Measurements from ENCODE around the gene EP400.
A peak's percentile ranks its signal among the peaks of the same experiment; 100 is the strongest.
"Not testable (repeated sequence)": the region's sequence is repeated elsewhere in the genome, so short reads cannot be mapped to it uniquely, and the experiment has no call there.

Gene EP400

DNA sequence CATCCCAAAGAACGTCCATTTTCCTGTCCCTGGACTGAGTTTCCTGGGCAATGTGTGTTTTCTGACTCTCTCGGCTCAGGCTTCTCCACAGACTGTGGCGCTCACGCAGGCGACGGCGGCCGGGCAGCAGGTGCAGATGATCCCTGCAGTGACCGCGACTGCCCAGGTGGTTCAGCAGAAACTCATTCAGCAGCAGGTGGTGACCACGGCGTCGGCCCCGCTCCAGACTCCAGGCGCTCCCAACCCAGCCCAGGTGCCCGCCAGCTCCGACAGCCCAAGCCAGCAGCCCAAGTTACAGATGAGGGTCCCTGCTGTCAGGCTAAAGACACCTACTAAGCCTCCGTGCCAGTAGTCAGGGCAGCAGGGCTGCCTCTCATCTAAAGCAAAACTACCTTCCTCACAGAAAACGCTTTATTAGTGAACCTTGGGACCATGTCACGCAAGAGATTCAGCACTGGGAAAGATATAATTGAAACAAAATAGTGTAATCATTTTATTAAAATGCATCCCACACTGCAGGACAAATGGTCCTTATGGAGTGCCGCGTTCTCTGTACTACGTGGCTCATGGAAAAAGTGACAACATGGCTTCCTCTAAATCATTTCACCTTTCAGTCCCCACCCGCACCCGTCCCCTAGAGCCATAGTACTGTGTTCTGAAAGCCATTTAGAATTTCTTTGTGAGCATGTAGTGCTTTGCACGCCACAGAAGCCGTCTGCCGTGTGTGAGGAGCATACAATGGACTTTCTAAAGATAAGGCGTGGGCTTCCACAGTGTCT is 127.8 kb downstream of the EP400 start:
- Mint-ChIP-seq H3K36me3 (ENCODE audit: low read depth) (peaks cover 18% of the 10 kb centered on the region), H3K27ac (no peak overlapping the region), H3K27me3 (no peaks in the 10 kb centered on the region), H3K9me3 (no peaks in the 10 kb centered on the region), H3K4me1 (peaks cover 1% of the 10 kb centered on the region), H3K4me3 (no peak overlapping the region)
- DNase-seq (no peak), ATAC-seq (no peak)

DNA sequence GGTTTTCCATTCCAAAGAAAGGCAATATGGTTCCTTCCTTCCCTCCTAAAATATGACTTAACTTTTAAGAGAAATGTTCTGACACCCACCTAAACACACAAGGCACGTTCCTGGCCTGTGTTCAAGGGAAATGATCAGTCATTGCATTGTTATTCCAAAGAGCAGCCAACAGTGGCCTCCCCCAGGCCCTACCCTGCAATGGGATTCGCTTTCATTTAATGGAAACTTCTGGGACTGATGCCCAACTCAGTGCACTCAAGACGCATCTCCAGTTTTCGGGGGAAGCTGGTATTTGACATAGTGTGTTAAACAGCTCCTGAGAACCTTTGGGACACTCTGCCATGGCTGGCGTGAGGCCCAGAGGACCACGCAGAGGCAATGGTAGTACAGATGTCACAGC is 128.4 kb downstream of the EP400 start:
- no peak for DNase-seq
- Mint-ChIP-seq H3K36me3 (ENCODE audit: low read depth) (peaks cover 18% of the 10 kb centered on the region), H3K9me3 (no peaks in the 10 kb centered on the region), H3K4me1 (peaks cover 6% of the 10 kb centered on the region), H3K27me3 (no peaks in the 10 kb centered on the region), H3K27ac (no peak overlapping the region), H3K4me3 (no peak overlapping the region)
- no peak for ATAC-seq

DNA sequence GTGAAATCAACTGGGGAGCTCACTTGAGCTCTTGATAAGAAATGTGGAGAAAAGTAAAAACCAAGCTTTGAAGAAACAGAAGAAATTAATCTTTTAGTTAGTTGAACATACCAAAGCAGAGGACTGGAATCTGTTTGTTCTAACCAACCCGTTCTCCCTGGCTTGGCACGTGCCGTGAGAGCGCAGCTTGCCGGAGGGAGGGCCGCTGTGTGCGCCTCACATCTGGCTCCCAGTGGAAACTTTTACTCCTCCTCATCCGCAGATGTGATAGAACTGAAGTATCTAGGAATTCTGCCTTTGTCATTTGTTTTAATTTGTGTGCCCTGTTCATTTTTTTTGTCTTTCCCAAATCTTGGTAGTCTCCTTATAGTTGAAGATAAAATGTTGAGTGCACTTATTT is 129.5 kb downstream of the EP400 start:
- no peak for ATAC-seq

DNA sequence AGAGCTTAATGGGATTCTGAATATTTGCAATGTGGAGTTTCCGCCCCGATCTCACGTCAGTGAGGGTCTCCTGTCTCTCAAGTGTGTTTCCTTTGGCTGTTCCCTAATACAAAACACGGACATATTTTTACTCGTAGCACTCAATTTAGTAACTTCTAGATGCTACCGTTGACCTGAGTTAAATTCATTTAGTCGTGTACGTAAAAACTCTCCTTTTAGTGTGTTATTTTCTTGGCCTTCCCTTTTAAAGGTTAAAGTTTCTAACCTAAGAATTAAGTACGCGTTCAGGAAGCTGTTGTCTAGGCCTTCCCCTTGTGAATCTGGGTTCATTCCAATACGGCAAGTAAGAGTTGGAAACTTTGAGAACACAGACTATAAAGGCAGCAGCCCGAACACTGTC is 130.0 kb downstream of the EP400 start:
- H3K4me1 Mint-ChIP-seq = peaks cover 10% of the 10 kb centered on the region
- H3K36me3 Mint-ChIP-seq (ENCODE audit: low read depth) = peaks cover 15% of the 10 kb centered on the region
- H3K27me3 Mint-ChIP-seq = no peaks in the 10 kb centered on the region
- no peak overlapping the region for H3K4me3 Mint-ChIP-seq
- no peak overlapping the region for H3K27ac Mint-ChIP-seq
- H3K9me3 Mint-ChIP-seq = no peaks in the 10 kb centered on the region
- DNase-seq = no peak
- no peak for ATAC-seq

More for the DNA sequence above, 129.5 kb downstream of the EP400 start:
- no peak overlapping the region for H3K4me3 Mint-ChIP-seq
- no peaks in the 10 kb centered on the region for H3K9me3 Mint-ChIP-seq
- H3K4me1 Mint-ChIP-seq = peaks cover 10% of the 10 kb centered on the region
- H3K27ac Mint-ChIP-seq = no peak overlapping the region
- no peak for DNase-seq
- H3K36me3 Mint-ChIP-seq (ENCODE audit: low read depth) = peaks cover 18% of the 10 kb centered on the region
- H3K27me3 Mint-ChIP-seq = no peaks in the 10 kb centered on the region

DNA sequence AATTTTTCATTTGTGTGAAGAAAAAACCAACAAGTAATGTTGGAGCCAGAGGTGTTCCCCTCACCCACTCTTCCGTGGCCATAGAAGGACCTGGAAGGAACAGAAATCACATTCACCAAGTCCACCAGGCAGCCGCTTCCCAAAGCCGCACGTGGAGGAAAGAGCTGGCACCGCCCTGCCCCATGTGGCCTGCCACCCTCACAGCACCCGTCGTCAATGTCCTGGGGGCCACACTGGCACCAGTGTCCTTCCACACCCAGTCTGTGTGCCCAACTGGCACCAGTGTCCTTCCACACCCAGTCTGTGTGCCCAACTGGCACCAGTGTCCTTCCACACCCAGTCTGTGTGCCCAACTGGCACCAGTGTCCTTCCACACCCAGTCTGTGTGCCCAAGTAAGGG is 130.8 kb downstream of the EP400 start:
- DNase-seq, H3K27ac Mint-ChIP-seq: not testable (repeated sequence)
- peaks cover 21% of the 10 kb centered on the region for H3K36me3 Mint-ChIP-seq (ENCODE audit: low read depth)

DNA sequence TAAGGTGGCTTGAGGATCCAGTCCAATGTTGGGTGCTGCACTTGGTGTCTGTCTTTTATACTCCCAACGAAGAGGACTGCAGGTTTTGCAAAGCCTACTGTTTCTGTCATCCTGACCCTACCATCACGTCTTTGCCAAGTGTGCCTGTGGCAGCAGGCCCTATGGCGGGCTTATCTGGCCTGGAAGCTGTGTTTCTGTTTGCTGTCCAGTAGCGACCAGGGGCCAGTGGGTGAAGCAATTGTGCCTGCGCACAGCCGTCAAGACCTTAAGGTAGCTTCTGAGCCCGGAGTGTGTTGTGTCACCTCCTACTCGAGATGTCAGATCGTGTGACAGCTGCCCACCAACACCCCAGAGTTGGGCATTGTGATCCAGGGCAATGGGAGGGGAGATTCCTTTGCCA is 131.7 kb downstream of the EP400 start:
- H3K27ac Mint-ChIP-seq = no peak overlapping the region
- peaks cover 18% of the 10 kb centered on the region for H3K36me3 Mint-ChIP-seq (ENCODE audit: low read depth)
- DNase-seq (no peak), ATAC-seq (no peak)
- H3K9me3 Mint-ChIP-seq = no peaks in the 10 kb centered on the region
- no peaks in the 10 kb centered on the region for H3K27me3 Mint-ChIP-seq
- H3K4me1 Mint-ChIP-seq = peaks cover 25% of the 10 kb centered on the region
- H3K4me3 Mint-ChIP-seq = no peak overlapping the region

More for the DNA sequence above, 130.8 kb downstream of the EP400 start:
- not testable (repeated sequence) for H3K4me3 Mint-ChIP-seq, ATAC-seq, H3K9me3 Mint-ChIP-seq, H3K27me3 Mint-ChIP-seq
- peaks cover 17% of the 10 kb centered on the region for H3K4me1 Mint-ChIP-seq

DNA sequence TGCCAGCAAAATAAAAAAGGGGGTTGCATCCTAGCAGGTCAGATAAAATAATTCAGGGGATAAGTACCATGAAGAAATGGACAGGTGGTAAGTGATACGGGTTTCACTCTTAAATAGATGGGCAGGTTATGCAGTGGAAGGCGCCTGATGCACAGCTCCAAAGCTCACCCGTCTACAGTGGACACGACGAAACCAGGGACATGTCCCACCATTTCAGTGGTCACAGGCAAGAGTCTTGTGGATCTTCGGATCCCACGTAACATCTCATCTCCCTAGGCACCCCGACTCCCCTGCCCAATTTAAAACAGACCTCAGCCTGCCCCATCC is 133.8 kb downstream of the EP400 start:
- Mint-ChIP-seq H3K9me3 (no peaks in the 10 kb centered on the region), H3K27me3 (no peaks in the 10 kb centered on the region), H3K4me1 (peaks cover 32% of the 10 kb centered on the region), H3K27ac (peak overlapping the region; percentile 93), H3K4me3 (peak overlapping the region; percentile 87), H3K36me3 (ENCODE audit: low read depth) (peaks cover 20% of the 10 kb centered on the region)
- ATAC-seq (no peak), DNase-seq (no peak)

GRCh38 chr12:132083941-132084620 is 134.3 kb downstream of the EP400 start:
- DNase-seq (peak; percentile 90), ATAC-seq (peak; percentile 90)
- peaks cover 32% of the 10 kb centered on the region for H3K4me1 Mint-ChIP-seq
- no peaks in the 10 kb centered on the region for H3K9me3 Mint-ChIP-seq
- H3K4me3 Mint-ChIP-seq = peak overlapping the region; percentile 94
- peak overlapping the region; percentile 93 for H3K27ac Mint-ChIP-seq
- peaks cover 20% of the 10 kb centered on the region for H3K36me3 Mint-ChIP-seq (ENCODE audit: low read depth)
- no peaks in the 10 kb centered on the region for H3K27me3 Mint-ChIP-seq

DNA sequence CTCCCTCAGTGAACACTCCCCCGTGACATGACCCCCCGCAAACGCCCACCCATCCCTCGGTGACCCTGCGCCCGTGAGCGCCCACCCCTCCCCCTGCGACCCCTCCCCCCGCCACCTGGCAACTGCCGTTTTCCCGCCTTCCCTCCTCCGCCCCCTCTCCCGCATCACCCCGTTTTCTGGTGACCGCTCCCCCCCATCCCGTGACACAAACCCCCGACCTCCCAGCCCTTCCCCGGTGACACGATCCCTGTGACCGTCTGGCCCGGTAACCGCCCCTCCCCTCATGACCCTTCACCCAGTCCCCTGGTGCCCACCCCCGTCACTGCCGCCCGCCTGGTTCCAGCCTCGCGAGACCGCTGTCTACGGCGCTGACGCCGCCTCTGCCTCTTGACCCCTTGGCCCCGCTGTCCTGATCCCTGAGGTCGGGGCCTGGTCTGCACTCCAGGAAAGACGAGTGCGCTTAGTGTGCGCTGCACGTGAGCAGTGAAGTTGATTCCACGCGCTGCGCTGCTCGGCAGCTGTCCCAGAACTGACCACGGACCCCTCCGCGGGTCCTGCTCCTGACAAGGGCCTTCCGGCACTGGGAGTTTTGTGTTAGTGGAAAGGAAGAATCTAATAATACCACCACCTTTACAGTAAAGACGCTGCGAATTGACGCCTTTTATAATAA is 135.0 kb downstream of the EP400 start:
- peaks cover 33% of the 10 kb centered on the region for H3K4me1 Mint-ChIP-seq
- H3K36me3 Mint-ChIP-seq (ENCODE audit: low read depth) = peaks cover 25% of the 10 kb centered on the region
- DNase-seq = peak; percentile 70
- H3K27ac Mint-ChIP-seq = peak overlapping the region; percentile 95
- H3K4me3 Mint-ChIP-seq = peak overlapping the region; percentile 94
- peak; percentile 52 for ATAC-seq
- H3K9me3 Mint-ChIP-seq = no peaks in the 10 kb centered on the region
- no peaks in the 10 kb centered on the region for H3K27me3 Mint-ChIP-seq

- ATAC-seq (no peak), DNase-seq (peak; percentile 19)
- no peaks in the 10 kb centered on the region for H3K9me3 Mint-ChIP-seq
- H3K4me1 Mint-ChIP-seq = peaks cover 38% of the 10 kb centered on the region
- H3K36me3 Mint-ChIP-seq (ENCODE audit: low read depth) = peaks cover 30% of the 10 kb centered on the region
- H3K4me3 Mint-ChIP-seq = peak overlapping the region; percentile 94
- no peaks in the 10 kb centered on the region for H3K27me3 Mint-ChIP-seq
- peak overlapping the region; percentile 95 for H3K27ac Mint-ChIP-seq
Measured at GRCh38 chr12:132085291-132085635, 135.5 kb downstream of the EP400 start.

DNA sequence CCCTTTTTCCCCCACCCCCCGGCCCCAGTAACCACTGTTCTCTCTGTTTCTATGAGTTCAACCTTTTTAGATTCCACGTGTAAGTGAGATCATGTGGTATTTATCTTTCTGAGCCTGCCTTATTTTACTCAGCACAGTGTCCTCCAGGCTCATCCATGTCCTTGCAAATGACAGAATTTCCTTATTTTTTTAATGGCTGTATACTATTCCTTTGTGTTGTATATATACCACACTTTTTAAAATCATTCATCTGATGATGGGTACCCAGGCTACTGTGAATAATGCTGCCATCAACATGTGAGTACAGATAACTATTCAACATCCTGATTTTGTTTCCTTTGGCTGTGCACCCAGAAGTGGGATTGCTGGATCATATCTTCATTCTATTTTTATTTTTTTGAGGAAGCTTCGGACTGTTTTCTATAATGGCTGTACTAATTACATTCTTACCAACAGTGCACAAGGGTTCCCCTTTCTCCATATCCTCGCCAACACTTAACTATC is 139.7 kb downstream of the EP400 start:
- ATAC-seq = no peak
- Mint-ChIP-seq H3K36me3 (ENCODE audit: low read depth) (peaks cover 45% of the 10 kb centered on the region), H3K4me1 (peaks cover 30% of the 10 kb centered on the region)

DNA sequence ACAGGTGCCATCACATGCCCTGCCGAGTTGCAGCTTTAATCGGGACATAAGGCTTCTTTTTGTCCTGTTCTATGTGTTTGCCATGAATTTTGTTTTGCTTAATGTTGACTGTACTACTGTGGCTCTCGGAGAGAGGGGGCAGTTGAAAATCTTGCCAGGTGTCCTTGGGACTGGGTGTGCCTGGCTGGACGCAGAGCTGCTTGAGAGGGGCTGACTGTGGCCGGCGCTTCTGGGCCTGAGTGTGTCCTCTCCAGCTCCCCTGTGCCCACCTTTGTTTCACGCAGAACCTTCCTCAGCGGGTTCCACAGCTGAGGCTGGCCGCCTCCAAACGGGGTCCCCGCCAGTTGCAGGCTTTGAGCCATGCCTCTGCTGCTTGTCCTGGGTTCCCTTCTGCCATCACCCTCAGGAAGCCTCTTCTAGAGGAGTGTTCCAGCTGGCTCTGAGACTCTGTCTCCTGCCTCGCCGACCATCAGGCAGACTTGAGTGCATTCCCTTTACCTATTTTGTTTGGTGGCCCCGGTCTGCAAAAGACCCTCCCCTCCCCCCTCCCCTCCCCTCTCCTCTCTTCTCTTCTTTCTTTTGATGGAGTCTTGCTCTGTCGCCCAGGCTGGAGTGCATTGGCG is 144.6 kb downstream of the EP400 start:
- H3K4me3 Mint-ChIP-seq = no peak overlapping the region
- H3K36me3 Mint-ChIP-seq (ENCODE audit: low read depth) = peaks cover 55% of the 10 kb centered on the region
- ATAC-seq (peak; percentile 20), DNase-seq (no peak)
- peaks cover 18% of the 10 kb centered on the region for H3K4me1 Mint-ChIP-seq
- H3K27ac Mint-ChIP-seq = no peak overlapping the region
- H3K9me3 Mint-ChIP-seq = peaks cover 12% of the 10 kb centered on the region
- no peaks in the 10 kb centered on the region for H3K27me3 Mint-ChIP-seq

More for the DNA sequence above, 139.7 kb downstream of the EP400 start:
- no peaks in the 10 kb centered on the region for H3K9me3 Mint-ChIP-seq
- no peak overlapping the region for H3K4me3 Mint-ChIP-seq
- no peak for DNase-seq
- H3K27ac Mint-ChIP-seq = no peak overlapping the region
- no peaks in the 10 kb centered on the region for H3K27me3 Mint-ChIP-seq

DNA sequence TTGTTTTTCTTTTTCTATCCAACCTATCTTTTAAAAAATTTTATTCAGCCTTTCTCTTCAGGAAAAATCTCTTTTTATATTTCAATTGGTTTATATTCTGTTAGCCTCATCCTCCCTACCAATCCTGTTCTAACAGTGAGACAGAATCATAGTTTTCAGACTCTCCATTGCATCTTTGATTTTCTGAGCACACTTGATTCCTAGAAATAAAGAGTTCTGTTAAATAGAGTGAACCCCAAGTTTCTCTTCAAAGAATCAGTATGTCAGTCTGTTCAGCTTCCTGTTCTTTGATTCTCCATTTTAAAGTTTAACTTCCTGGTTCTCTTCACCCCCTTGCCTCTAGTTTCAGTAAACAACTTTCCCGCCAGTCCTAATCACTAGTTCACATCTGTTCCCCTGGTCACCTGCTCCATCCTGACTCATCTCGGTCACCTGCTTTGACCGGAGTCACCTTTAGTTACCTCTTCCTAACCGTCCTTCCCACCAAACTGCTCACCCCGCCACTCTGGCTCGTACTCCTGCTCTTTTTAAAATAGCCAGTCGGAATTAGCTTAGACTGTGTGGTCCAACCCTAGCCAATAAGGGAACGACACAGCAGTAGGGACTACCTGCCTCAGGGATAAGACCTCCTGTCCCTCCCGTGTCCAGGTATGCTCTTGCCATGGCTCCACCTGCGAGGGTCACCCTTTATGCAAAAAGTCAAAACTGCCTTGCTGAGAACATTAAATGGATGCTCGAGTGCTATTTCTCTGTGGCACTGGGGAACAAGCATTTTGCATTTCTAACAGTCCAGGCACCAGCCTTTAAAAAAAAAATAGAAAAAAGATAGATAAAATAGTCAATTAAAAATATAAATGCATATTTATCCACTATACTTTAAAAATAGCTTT is 146.0 kb downstream of the EP400 start:
- ATAC-seq (no peak), DNase-seq (no peak)
- no peak overlapping the region for H3K4me3 Mint-ChIP-seq
- H3K27ac Mint-ChIP-seq = peak overlapping the region; percentile 7
- peaks cover 12% of the 10 kb centered on the region for H3K4me1 Mint-ChIP-seq
- H3K36me3 Mint-ChIP-seq (ENCODE audit: low read depth) = peaks cover 46% of the 10 kb centered on the region
- peaks cover 12% of the 10 kb centered on the region for H3K9me3 Mint-ChIP-seq
- no peaks in the 10 kb centered on the region for H3K27me3 Mint-ChIP-seq

- no peaks in the 10 kb centered on the region for H3K27me3 Mint-ChIP-seq
Measured at GRCh38 chr12:132099739-132100138, 150.0 kb downstream of the EP400 start.

More at GRCh38 chr12:132099739-132100138, 150.0 kb downstream of the EP400 start:
- Mint-ChIP-seq H3K4me3 (no peak overlapping the region), H3K9me3 (peaks cover 12% of the 10 kb centered on the region), H3K4me1 (peaks cover 10% of the 10 kb centered on the region), H3K27ac (no peak overlapping the region), H3K36me3 (ENCODE audit: low read depth) (peaks cover 34% of the 10 kb centered on the region)
- ATAC-seq (no peak), DNase-seq (no peak)

All from activated naive CD8-positive, alpha-beta T cell treated with anti-CD3 and anti-CD28 coated beads, Interleukin-2, amount 50 U/mL, for 24 hours (primary cell).